ENCODE results near the gene TMEM169. TPM values are rescaled to one million over a fixed set of nuclear protein-coding genes. Genes with fewer than 3 reads are reported as not detected.

TMEM169 gene
- total and polyA plus RNA-seq, 2 of the 13 experiments (the other 11 are each of a cell fraction or from before 2014, with no cell fraction given): 1.5 to 4.5 TPM

DNA sequence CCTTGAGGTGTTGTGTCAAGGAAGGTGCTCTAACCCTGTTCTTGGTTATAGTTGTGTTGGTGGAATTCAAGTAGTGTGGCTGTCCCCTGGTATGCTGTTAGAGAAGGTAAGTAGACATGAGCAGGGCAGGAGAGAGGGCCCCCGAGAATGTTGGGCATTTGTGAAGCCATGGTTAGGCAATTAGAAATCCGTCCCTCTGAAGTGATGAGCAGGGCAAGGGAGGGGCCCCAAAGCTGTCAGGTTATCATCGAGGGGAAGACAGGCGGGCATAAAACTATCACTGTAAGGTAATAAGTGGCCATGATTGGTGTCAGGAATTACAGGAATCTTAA lies 32.6 kb downstream of the TMEM169 start (continued):
- no peak for TF ChIP-seq KLF15 (CRISPR knock-in tag; IDR thresholded peaks at IDR 0.05; ENCODE audit: borderline replicate concordance)
- TF ChIP-seq ZNF256 (CRISPR knock-in tag; conservative IDR thresholded peaks at IDR 0.05): no peak
- TF ChIP-seq, protein P1, sequence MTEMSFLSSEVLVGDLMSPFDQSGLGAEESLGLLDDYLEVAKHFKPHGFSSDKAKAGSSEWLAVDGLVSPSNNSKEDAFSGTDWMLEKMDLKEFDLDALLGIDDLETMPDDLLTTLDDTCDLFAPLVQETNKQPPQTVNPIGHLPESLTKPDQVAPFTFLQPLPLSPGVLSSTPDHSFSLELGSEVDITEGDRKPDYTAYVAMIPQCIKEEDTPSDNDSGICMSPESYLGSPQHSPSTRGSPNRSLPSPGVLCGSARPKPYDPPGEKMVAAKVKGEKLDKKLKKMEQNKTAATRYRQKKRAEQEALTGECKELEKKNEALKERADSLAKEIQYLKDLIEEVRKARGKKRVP (CRISPR knock-in tag; IDR thresholded peaks at IDR 0.05): 0 out of 4 replicates have a peak, but pooled peaks of 1 of the 2 experiments have one; percentile 6
- TF ChIP-seq KDM3A (CRISPR knock-in tag; IDR thresholded peaks at IDR 0.05; ENCODE audit: low read depth): no peak
- TF ChIP-seq ELF4 (CRISPR knock-in tag; IDR thresholded peaks at IDR 0.05; ENCODE audit: borderline replicate concordance): 0 out of 2 replicates have a peak, but pooled peaks have one; percentile 17
- TF ChIP-seq ZNF468 (CRISPR knock-in tag; IDR thresholded peaks at IDR 0.05): no peak
- TF ChIP-seq ZNF382 (CRISPR knock-in tag; IDR thresholded peaks at IDR 0.05; ENCODE audit: borderline replicate concordance): no peak
- TF ChIP-seq ZFY (CRISPR knock-in tag; IDR thresholded peaks at IDR 0.05): no peak

DNA sequence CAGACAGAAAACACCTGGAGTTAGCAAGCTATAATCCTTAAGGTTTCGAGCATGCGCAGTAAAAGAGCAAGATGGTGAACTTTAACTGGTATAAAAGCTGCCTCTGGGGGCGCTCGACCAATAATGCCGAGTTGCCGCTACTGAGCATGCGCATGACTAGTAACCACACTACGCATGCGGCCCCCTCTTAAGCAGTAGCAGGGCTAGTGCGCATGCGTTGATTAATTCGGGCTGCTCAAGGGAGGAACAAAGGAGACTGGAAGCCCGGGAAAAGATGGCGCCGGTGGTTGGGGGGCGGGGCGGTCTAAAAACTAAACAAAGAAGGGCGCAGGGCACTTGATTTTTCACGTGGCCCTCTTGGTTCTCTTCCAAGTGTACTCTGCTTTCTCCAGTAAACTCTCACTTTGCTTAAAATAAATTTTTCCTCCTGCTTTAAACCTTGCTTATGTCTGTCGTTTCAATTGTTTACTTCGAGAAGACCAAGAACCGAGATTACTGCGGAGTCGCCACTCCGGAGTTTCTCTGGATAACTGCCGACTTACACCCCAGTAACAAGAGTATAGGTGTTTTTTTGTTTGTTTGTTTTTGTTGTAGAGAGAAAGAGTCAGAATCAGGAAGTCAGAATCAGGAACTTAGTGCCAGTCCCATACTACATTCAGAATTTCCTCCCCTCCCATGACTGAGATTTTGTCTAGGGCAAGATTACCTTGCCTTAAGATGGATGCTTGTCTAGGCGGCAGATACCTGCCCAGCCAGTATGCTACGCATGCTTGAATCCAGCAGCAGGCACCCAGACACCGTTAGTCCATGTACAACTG lies 33.2 kb downstream of the TMEM169 start:
- in situ Hi-C loops (cut with HindIII; ENCODE audit: extremely low pct_ligation_motif_present, low pct_unique_long_range_greater_than_20kb) (no loop called here), intact Hi-C loops (cut with micrococcal nuclease; ENCODE audit: unreplicated experiment) (loop anchor here (5.0 kb wide), 2 partner anchors 287 to 387 kb away; no protein-coding TSS in a partner anchor)
- ATAC-seq (peak; percentile 90), DNase-seq (ENCODE audit: low spot score) (peak; percentile 100), FAIRE-seq (peak; percentile 76)
- no peaks in the 10 kb centered on the region for H4K20me1 ChIP-seq (ENCODE audit: insufficient read depth, low read length)
- peak overlapping the region; percentile 55 to 79 (median 69) for H3K4me3 ChIP-seq (replicated peaks in 1 of 3; ENCODE audit: insufficient read depth in 1 of 3, low read depth in 2 of 3, low read length in 3 of 3)
- no peaks in the 10 kb centered on the region; a peak in 1 of 5 replicates for H3K27me3 ChIP-seq (ENCODE audit: control insufficient read depth in 1 of 2, insufficient read depth in 2 of 2, low read length in 2 of 2)
- H3K4me1 ChIP-seq (ENCODE audit: insufficient read depth, low read length): peaks cover 68% of the 10 kb centered on the region
- ChIA-PET CTCF (ENCODE audit: low intra/inter-chr PET ratio, low total read pairs) (interaction anchor here (1.1 kb wide), 1 partner anchor 33 kb away, joined by 3 read pairs; the partner anchor contains the start of genes PECR and TMEM169), POLR2A (interaction anchor here (0.7 to 1.8 kb wide), 8 partner anchors 10 to 384 kb away, joined by 3 to 33 read pairs (median 4); partner anchors contain the start of genes PECR, RPL37A and TMEM169)
- BruUV-seq (replicated peaks): no TSS peak
- H3K4me2 ChIP-seq (ENCODE audit: low read depth, low read length): peak overlapping the region; percentile 99
- H3K27ac ChIP-seq (ENCODE audit: extremely low read length, insufficient read depth, low read length): peak overlapping the region; percentile 92
- H2AFZ ChIP-seq (ENCODE audit: low read length): peak overlapping the region; percentile 93
- no peaks in the 10 kb centered on the region for H3K9me3 ChIP-seq (ENCODE audit: low read length)
- peaks cover 15 to 78% of the 10 kb centered on the region in 2 experiments for H3K36me3 ChIP-seq (replicated peaks in 1 of 2; ENCODE audit: control insufficient read depth in 1 of 2, insufficient read depth in 2 of 2, low read length in 2 of 2)
- 18% methylated on average over 29 of the region's 29 CpGs for WGBS (ENCODE audit: low lambda C conversion rate)
- H3K79me2 ChIP-seq (ENCODE audit: insufficient read depth, low read length): peaks cover 68% of the 10 kb centered on the region
- peak overlapping the region; percentile 95 for H3K9ac ChIP-seq (ENCODE audit: insufficient read depth, low read depth, low read length)
- TF ChIP-seq ZNF652 (CRISPR knock-in tag; IDR thresholded peaks at IDR 0.05; ENCODE audit: borderline replicate concordance, low read depth): no peak
- TF ChIP-seq ELF3 (CRISPR knock-in tag; IDR thresholded peaks at IDR 0.05): 0 out of 2 replicates have a peak, but pooled peaks have one; percentile 21
- TF ChIP-seq FOXC1 (CRISPR knock-in tag; IDR thresholded peaks at IDR 0.05; ENCODE audit: borderline replicate concordance): peak; percentile 27; the same call in 1 of the 2 replicates
- TF ChIP-seq ESRRA (CRISPR knock-in tag; IDR thresholded peaks at IDR 0.05; ENCODE audit: low read depth): no peak
- TF ChIP-seq, protein P2, sequence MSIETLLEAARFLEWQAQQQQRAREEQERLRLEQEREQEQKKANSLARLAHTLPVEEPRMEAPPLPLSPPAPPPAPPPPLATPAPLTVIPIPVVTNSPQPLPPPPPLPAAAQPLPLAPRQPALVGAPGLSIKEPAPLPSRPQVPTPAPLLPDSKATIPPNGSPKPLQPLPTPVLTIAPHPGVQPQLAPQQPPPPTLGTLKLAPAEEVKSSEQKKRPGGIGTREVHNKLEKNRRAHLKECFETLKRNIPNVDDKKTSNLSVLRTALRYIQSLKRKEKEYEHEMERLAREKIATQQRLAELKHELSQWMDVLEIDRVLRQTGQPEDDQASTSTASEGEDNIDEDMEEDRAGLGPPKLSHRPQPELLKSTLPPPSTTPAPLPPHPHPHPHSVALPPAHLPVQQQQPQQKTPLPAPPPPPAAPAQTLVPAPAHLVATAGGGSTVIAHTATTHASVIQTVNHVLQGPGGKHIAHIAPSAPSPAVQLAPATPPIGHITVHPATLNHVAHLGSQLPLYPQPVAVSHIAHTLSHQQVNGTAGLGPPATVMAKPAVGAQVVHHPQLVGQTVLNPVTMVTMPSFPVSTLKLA (IDR thresholded peaks at IDR 0.05): peak; percentile 76
- TF ChIP-seq ZNF501 (CRISPR knock-in tag; IDR thresholded peaks at IDR 0.05): peak; percentile 95
- TF ChIP-seq, protein P3, sequence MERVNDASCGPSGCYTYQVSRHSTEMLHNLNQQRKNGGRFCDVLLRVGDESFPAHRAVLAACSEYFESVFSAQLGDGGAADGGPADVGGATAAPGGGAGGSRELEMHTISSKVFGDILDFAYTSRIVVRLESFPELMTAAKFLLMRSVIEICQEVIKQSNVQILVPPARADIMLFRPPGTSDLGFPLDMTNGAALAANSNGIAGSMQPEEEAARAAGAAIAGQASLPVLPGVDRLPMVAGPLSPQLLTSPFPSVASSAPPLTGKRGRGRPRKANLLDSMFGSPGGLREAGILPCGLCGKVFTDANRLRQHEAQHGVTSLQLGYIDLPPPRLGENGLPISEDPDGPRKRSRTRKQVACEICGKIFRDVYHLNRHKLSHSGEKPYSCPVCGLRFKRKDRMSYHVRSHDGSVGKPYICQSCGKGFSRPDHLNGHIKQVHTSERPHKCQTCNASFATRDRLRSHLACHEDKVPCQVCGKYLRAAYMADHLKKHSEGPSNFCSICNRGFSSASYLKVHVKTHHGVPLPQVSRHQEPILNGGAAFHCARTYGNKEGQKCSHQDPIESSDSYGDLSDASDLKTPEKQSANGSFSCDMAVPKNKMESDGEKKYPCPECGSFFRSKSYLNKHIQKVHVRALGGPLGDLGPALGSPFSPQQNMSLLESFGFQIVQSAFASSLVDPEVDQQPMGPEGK (CRISPR knock-in tag; IDR thresholded peaks at IDR 0.05): no peak
- TF ChIP-seq TOPORS (CRISPR knock-in tag; IDR thresholded peaks at IDR 0.05): no peak
- no peak for TF ChIP-seq ZNF558 (CRISPR knock-in tag; IDR thresholded peaks at IDR 0.05; ENCODE audit: borderline replicate concordance)
